OCI-LY3 (cell line): ENCODE measurements around the gene CHPT1.

ENCODE experiments used
- CTCF ChIP-seq: fragments of 200-600, 300-600 bp; sonication (generic); IDR thresholded peaks from 2 replicates; pipeline ENCODE4 v1.5.1; 2014; ENCODE audit warnings: antibody characterized with exemption, low read length, low read depth
- EZH2phosphoT487 ChIP-seq: fragments of 200-600 bp; shearing (Covaris generic); IDR thresholded peaks from 2 replicates; pipeline ENCODE4 v1.6.1; 2018; ENCODE audit warnings: antibody characterized with exemption, mixed run types, low read depth

GRCh38 chr12:101697930-101698799, 725 bp downstream of the CHPT1 start:
- TF ChIP-seq CTCF (no peak), EZH2phosphoT487 (no peak)
